Measurements from ENCODE around the gene KPTN. TPM values are rescaled to one million over a fixed set of nuclear protein-coding genes. Genes with fewer than 3 reads are reported as not detected.

The KPTN gene
- total and polyA plus RNA-seq, 7 donors: 4.4 to 12.2 (median 4.8) TPM

- Histone ChIP-seq H3K9me3 (no peaks in the 10 kb centered on the region), H3K4me1 (peaks cover 0 to 84% (median 80%) of the 10 kb centered on the region in 4 donors), H3K4me3 (no peak overlapping the region), H3K36me3 (peaks cover 0 to 5% (median 0%) of the 10 kb centered on the region in 4 donors), H3K27me3 (no peaks in the 10 kb centered on the region), H3K27ac (peak overlapping the region; percentile 98 to 100 (median 99))
- intact Hi-C loops (cut with DNase I): no loop called here
- WGBS, 2 donors: 83 to 90% methylated on average over 8 of the region's 8 CpGs
- TF ChIP-seq POLR2A (IDR thresholded peaks at IDR 0.05): no peak
- TF ChIP-seq EP300 (IDR thresholded peaks at IDR 0.05): no peak
- TF ChIP-seq CTCF (IDR thresholded peaks at IDR 0.05): no peak
- TF ChIP-seq POLR2AphosphoS5 (IDR thresholded peaks at IDR 0.05): peak in 3 of 4 donors; percentile 12 to 41 (median 16)
- DNase-seq: peak; percentile 84
Observed at GRCh38 chr19:47509973-47510372, 26.0 kb upstream of the KPTN start.

GRCh38 chr19:47509170-47509847 is 25.3 kb upstream of the KPTN start:
- DNase-seq: no peak
- Histone ChIP-seq H3K36me3 (peaks cover 0 to 6% (median 0%) of the 10 kb centered on the region in 4 donors), H3K9me3 (no peaks in the 10 kb centered on the region), H3K4me1 (peaks cover 0 to 82% (median 80%) of the 10 kb centered on the region in 4 donors), H3K27me3 (no peaks in the 10 kb centered on the region), H3K4me3 (no peak overlapping the region), H3K27ac (peak overlapping the region; percentile 98 to 100 (median 99))
- no peak for TF ChIP-seq POLR2AphosphoS5 (IDR thresholded peaks at IDR 0.05)
- TF ChIP-seq EP300 (IDR thresholded peaks at IDR 0.05): no peak
- TF ChIP-seq CTCF (IDR thresholded peaks at IDR 0.05): no peak
- no peak for TF ChIP-seq POLR2A (IDR thresholded peaks at IDR 0.05)
- WGBS, 2 donors: 89 to 90% methylated on average over 20 of the region's 20 CpGs
- intact Hi-C loops (cut with DNase I): no loop called here

- Histone ChIP-seq H3K4me1 (peaks cover 0 to 79% (median 76%) of the 10 kb centered on the region in 4 donors), H3K27me3 (no peaks in the 10 kb centered on the region), H3K36me3 (peaks cover 0 to 11% (median 2%) of the 10 kb centered on the region in 4 donors), H3K9me3 (no peaks in the 10 kb centered on the region), H3K27ac (peak overlapping the region; percentile 47 to 100 (median 74)), H3K4me3 (no peak overlapping the region)
- WGBS, 2 donors: 94 to 96% methylated on average over 5 of the region's 5 CpGs
- intact Hi-C loops (cut with DNase I): no loop called here
- TF ChIP-seq EP300 (IDR thresholded peaks at IDR 0.05) (no peak), POLR2AphosphoS5 (IDR thresholded peaks at IDR 0.05) (no peak), CTCF (IDR thresholded peaks at IDR 0.05) (no peak), POLR2A (IDR thresholded peaks at IDR 0.05) (no peak)
- no peak for DNase-seq
Observed at GRCh38 chr19:47508721-47509120, 24.7 kb upstream of the KPTN start.

GRCh38 chr19:47507924-47508553 is 24.0 kb upstream of the KPTN start:
- Histone ChIP-seq H3K36me3 (peaks cover 5 to 18% (median 8%) of the 10 kb centered on the region in 4 donors), H3K27me3 (no peaks in the 10 kb centered on the region), H3K9me3 (no peaks in the 10 kb centered on the region), H3K27ac (peak overlapping the region; percentile 47 to 100 (median 74)), H3K4me3 (no peak overlapping the region), H3K4me1 (peaks cover 0 to 73% (median 69%) of the 10 kb centered on the region in 4 donors)
- TF ChIP-seq POLR2A (IDR thresholded peaks at IDR 0.05): no peak
- TF ChIP-seq POLR2AphosphoS5 (IDR thresholded peaks at IDR 0.05): no peak
- no peak for TF ChIP-seq EP300 (IDR thresholded peaks at IDR 0.05)
- intact Hi-C loops (cut with DNase I): no loop called here
- 79 to 86% methylated on average over 11 of the region's 11 CpGs for WGBS, 2 donors
- no peak for DNase-seq

- H3K4me1 ChIP-seq: peaks cover 0 to 63% (median 59%) of the 10 kb centered on the region in 4 donors
- H3K27ac ChIP-seq: peak overlapping the region; percentile 47 to 100 (median 74)
- WGBS, 2 donors: 69 to 74% methylated on average over 6 of the region's 6 CpGs
Observed at GRCh38 chr19:47507012-47507411, 23.0 kb upstream of the KPTN start.

More at GRCh38 chr19:47507012-47507411, 23.0 kb upstream of the KPTN start:
- no peaks in the 10 kb centered on the region for H3K27me3 ChIP-seq
- peaks cover 8 to 27% (median 15%) of the 10 kb centered on the region in 4 donors for H3K36me3 ChIP-seq
- H3K4me3 ChIP-seq: no peak overlapping the region
- TF ChIP-seq POLR2AphosphoS5 (IDR thresholded peaks at IDR 0.05) (no peak), EP300 (IDR thresholded peaks at IDR 0.05) (no peak), POLR2A (IDR thresholded peaks at IDR 0.05) (no peak), CTCF (IDR thresholded peaks at IDR 0.05) (no peak)
- H3K9me3 ChIP-seq: no peaks in the 10 kb centered on the region
- intact Hi-C loops (cut with DNase I): no loop called here
- DNase-seq: no peak
